HUDEP-2 (cell line): ENCODE results near the gene HDAC10.
A peak's percentile ranks its signal among the peaks of the same experiment; 100 is the strongest.

ENCODE experiments used
- DNase-seq, 76 experiments: peaks; one replicate each; lab custom pipeline; 2025; ENCODE audit not compliant: unreplicated experiment in 76 of 76; lab: John Stamatoyannopoulos, UW

HDAC10 gene

GRCh38 chr22:50257451-50258360 lies 6.6 kb upstream of the HDAC10 start:
- DNase-seq = no peak

DNA sequence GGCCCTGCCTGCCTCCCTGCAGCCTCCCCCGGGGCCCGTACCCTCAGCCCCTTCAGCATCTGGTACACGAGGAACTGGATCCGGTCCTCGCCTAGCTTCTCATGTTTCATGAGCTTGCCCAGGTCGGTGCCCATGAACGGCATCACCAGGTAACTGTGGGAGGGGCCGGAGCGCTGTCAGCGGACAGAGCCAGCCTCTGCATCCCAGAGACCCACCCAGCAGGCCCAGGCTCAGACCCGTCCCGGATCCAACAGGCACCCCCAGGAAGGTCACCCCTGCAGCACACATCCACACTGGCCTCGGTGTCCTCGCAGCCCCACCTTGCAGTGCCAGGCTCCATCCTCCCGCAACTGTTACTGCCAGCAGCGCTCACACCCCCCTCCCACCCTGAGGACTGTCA lies 6.0 kb upstream of the HDAC10 start:
- DNase-seq = no peak

DNA sequence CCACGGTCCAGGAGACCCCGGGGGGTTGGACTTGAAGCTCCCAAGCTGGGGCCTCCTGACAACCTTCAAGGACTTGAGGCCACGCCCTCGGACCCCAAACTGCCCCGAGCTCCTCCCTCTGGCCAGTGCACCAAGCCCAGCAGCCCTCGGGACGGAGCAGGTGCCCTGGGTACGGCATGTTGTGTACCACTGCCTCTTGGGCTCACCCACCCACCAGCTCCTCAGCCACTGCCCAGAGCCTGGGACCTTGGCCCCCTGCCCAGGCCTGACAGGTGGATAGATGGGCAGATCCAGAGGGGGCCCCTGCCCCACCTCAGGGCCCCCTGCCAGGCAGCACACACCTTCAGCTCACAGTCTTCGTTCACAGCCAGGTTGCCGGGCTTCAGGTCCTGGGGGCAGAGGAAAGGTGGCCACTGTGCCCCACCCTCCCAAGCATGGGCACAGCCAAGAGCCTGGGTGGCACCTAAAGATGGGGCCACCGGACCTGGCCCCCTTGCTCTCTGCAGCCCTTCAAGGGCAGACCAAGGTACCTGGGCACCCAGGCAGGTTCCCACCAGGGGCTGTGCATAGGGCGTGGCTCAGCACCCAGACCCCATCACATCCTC lies 5.3 kb upstream of the HDAC10 start:
- DNase-seq = no peak

GRCh38 chr22:50255607-50256006 lies 4.5 kb upstream of the HDAC10 start:
- DNase-seq = no peak

DNA sequence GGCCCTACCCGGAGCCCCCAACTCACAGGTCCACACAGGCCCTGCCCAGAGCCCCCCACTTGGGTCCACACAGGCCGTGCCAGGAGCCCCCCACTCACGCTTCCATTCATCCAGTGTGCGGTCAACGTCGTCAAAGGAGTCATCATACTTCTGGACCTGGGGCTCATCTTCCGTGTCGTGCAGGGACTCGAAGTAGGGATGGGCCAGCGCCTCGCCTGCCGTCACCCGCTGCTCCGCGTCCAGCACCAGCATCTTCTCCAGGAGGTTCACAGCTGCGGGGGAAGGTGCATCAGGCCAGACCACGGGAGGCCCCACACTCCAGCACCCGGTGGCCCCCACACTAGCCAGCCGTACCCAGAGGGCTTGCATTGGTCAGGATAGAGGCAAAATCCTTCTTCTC lies 4.0 kb upstream of the HDAC10 start:
- no peak for DNase-seq

DNA sequence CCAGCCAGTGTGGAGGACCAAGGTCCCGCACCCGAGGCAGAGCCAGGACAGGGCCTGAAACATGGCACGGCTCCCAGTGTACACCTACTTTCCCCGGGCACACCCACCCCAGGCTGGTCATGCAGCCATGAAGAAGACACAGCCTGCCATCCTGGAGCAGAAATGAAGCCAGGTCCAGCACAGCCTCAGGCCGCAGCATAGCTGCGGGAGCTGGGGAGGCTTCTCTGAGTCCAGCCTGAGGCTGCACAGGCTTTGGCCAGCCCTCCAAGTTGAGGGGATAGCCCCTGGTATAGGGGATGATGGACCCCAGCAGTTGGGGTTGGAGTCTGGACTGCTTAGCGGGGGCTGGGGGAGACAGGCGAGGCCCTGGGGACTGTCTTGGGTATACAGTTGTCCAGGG lies 2.9 kb upstream of the HDAC10 start:
- DNase-seq = peak in 12 of 76 experiments; percentile 11 to 46 (median 30)

DNA sequence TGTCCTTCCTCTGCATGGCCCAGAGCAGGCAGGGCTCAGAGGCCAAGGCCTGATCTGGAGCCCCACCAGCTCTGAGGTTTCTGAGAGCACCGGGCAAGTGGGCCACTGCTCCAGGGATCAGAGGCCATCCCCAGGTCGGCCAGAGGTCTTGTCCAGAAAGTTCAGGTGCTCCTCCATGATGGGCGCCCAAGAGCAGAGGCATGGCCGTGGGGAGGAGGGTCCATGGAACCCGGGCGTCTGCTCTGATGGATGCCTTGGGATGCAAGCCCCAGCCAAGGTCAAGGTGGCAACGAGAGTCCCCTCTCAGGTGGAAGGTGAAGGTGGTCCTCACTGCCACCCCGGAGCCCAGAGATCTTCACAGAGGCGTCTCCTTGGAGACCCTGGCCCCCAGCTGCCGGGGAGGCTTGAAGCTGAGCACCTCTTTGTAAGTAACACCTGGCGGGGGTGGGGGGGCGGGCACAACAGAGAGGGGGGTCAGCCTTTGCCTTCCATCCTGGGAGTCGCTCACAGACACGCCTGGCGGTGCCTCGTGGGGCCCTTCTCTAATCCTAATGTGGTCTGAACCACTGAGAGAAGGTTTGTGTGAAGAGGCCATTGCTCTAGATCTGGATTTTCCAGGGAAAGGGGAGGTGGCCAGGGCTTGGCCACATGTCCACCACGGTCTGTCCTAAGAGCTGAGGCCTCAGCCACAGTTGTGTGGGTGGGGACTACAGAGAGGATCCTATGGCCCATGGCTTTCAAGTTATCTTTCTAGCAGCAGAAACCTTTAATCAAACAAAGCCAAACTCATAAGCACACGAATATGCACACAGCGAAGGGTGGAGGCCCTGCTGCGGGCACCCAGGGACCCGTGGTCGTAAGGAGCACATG lies 2.2 kb upstream of the HDAC10 start:
- DNase-seq = peak in 2 of 76 experiments; percentile 16 to 17

DNA sequence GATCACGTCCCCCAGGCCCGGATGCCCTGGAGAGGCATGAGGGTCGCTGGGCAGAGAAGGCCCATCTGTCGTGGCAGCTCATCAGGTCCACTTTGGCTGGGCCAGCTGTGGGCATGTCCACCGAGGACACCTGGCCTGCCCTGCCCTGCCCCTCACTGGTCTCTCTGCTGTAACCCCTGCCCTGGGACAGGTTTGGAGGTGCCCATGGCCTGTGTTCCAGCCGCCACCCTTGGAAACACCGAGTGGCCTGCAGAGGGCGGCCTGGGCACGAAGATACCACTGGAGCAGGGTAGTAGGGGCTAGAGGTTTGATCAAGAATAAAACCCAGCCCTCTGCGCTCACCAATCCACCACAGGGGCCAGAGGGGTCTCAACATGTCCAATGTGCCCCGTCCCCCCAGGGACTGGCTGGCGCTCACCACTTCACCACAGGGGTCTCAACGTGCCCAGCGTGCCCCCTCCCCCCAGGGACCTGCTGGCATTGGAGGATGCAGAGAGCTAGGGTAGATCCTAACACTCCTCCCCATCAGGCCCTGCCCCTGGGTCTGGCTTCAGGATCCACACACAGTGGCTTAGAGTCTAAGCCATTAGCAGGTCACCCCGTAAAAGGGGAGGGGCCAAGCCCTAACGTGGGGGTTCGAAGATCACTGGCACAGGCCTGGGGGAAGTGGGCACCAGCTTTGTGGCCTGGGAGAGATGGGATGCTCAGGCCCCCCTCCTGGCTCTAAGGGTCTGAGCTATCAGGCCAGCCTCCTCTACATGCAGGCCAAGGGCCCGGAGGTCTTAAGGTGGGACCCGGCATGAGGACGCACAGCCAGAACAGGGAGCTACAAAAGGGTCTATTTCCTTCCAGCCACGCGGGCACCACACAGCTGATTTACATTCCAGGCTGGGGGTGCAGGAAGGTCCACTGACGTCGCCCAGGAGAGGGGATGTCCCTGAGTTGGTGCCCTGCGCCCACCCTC lies 1.3 kb upstream of the HDAC10 start:
- DNase-seq = peak in 58 of 76 experiments; percentile 7 to 75 (median 50)

DNA sequence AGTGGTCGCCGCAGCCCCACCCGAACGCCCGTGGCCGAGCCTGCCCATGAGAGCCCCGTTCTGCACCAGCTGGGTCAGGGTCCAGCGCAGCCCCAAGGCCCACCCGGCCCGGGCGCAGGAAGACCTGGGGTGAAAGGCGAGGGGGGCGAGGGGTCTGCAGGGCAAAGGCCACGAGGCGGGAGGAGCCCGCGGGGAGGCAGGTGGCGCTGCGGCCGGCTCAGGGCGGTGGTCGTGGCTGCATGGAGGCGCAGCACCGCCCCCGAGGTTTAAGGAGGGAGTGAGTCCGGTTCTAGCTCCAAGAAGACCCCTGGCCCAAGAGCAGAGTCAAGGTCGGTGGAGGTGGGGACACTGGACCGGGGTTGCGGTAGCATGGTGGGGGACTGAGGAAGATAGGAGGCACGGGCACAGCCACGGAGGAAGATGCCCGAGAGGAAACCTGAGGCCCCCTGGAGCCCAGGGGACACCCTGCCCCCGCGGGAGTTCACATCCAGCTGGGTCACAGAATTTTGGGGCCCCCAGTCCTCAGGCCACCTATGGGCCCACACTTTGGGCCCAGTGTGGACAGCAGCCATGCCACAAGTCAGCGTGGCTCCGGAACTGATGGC lies 514 bp upstream of the HDAC10 start:
- DNase-seq = no peak

GRCh38 chr22:50250249-50250554 lies 863 bp downstream of the HDAC10 start:
- no peak for DNase-seq

DNA sequence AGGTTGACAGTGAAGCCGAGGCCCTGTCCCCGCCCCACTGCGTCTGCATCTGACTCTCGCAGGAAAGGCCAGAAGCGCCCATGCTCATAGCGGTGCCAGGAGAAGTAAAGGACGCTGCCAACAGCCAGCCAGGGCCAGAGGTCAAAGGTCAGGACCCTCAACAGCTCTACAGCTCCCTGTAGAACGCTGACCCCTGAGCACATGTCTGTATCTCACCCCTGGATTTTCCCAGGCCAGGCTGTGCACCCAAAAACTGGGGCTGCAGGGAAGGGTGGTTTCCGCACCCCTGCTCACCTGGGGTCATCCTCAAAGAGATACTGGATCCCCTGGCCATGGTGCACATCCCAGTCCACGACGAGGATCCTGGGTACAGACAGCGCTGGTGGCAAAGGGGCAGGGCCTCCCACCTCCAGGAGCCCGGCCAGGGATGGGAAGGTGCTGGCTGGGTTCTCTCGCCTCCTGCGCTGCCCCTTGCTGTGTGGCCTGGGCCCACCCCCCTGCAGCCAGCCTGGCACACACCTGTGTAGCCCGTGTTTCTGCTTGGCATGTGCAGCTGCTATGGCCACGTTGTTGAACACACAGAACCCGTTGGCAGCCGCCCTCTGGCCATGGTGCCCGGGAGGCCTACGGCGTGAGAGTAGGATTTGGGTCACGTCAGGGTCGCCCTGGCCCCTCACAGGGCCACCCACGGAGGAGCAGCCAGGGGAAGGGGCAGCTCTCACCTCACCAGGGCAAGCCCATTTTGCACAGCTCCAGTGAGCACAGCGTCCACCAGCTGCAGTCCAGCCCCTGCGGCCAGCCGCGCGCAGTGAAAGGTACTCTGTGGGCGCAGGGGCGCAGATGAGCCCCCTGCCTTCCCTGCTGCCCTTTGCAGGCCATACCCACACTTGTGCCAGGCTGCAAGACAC lies 1.5 kb downstream of the HDAC10 start:
- DNase-seq = no peak

DNA sequence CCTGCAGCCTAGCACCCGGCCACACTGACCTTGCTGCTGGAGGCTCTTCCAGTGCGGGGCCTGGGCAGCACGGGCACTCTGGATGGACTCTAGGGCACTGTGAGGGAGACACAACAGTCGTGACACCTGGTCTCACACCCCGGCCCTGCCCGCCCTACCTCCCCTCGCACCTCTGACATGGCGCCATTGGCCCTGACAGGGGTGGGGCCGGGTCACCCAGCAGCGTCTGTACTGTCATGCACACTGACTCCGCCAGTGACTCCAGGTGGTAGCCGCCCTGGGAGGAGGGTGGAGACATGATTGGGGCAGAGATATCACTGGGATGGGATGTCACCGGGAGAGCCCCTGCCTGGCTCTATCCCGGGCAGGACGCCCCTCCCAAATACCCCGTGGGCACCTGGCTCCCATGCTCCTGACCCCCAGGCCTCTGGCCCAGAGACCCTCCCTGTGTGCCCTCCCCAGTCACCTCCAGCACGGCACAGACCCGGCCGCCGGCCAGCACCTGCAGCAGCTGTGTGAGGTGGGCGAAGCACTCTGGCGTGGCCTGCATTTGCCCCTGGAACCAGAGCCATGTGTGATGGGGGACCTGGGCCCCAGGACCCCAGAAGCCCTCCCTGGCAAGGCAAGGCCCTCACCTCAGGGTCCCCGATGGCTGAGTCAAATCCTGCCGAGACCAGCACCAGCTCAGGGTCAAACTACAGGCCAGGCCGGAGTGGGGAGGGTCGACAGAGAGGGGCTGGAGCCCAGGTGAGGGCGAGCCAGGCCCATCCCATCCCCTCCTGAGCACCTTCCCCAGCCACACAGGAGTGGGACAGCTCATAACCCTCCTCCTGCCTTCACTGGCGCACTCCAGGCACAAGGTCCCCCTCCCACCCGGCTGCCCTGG lies 2.6 kb downstream of the HDAC10 start:
- DNase-seq = no peak

DNA sequence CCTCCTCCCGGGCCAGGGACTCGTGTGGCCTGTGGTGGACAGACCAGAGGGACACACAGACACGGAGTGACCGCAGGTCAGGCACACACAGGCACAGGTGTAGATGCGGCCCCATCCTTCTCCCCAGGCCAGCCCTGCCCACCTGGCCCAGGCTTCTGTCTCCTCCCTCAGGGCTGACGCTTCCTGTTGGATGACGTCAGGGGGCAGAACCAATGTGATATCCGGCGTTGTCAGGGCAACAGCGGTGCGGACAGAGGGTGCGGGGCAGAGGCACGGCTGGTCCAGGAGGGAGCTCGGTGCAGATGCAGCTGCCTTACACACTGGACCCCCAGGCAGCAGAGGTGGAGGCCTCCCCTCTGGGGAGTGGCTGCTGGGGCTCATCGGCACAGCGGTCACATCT lies 3.3 kb downstream of the HDAC10 start:
- peak in 3 of 76 experiments; percentile 6 to 31 (median 29) for DNase-seq

DNA sequence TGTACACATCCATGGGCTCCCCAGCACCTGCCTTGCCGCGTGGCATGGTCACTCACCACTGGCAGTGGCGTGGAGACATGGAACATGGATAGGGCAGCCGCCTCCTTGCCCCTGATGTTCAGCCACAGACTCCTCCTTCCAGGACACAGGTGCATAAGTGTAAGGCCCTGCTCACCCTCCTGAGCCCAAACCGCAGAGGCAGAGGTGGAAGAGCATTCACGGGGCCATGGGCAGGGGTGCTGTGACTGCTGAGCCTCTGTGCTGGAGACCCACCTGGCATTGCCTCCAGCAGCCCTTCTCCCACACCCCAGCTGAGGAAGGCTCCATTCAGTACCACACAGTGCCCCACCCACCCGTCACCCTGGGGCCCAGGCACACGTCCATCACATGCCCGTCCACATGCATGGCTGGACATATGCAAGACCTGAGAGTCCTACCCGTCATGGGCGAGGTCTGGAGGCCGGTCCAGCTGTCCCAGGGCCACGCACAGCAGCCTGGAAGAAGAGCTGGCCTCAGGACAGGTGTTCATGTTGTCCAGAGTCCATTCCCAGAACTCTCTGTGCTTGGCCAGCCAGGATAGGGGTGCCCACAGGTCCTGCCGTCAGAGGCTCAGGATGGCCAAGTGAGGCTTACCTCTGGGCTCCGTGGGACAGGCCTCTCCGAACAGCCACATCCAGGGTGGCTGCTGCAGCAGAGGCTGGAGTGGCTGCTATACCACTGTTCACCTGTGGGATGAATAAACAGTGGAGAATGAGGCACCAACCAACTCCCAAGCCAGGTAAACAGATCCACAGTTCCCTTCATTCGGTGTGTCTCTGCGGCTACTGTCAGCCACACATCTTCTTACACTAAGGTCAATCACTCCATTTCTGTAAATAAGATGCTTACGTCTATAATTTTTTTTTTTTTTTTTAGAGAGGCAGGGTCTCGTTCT lies 4.6 kb downstream of the HDAC10 start:
- no peak for DNase-seq

DNA sequence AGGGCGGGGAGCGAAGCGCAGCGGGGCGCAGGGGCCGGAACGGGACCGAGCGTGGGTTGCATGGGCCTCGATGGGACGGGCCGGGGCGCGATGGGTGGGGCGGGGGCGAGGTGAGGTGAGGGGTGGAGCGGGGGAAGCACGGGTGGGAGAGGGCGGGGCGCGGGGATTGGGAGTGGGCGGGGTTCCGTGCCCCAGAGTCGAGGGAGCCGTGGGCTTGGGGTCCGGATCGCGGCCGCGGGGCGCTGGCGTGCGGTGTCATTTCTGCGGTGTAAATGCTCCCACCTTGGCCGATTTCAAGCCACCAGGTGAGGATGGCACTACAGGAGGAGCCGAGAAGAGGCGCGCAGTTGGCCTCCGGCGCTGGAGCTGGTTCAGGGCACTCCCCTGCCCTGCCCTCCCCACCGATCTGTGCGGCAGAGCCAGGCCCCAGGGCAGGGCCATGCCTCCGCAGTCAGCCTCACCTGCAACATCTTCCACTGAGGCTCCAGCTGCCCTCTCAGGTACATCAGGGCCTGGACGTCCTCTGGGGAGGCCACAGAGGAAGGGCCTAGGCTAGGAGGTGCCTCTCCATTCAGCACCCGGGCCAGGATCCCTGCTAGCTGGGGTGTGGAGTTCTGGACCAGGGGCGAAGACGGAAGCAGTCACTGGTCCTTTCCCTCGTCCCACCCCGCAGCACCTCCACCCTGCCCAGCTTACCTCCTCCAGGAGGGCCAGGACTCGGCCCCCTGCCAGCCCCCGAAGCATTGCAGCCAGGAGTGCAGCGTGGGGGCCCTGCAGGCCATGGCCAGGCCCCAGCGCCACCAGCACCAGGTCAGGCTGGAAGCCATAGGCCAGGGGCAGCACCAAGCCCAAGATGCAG lies 5.6 kb downstream of the HDAC10 start:
- peak in 3 of 76 experiments; percentile 48 to 62 (median 51) for DNase-seq
